NCI-H2107 treated with DMSO at 0.1 percent for 48 hours (cell line): ENCODE results near the gene MAP7D2.
A peak's percentile ranks its signal among the peaks of the same experiment; 100 is the strongest.

Source experiments
- DNase-seq: peaks from one replicate; lab custom pipeline; 2025; ENCODE audit not compliant: unreplicated experiment; lab: John Stamatoyannopoulos, UW

MAP7D2 gene

DNA sequence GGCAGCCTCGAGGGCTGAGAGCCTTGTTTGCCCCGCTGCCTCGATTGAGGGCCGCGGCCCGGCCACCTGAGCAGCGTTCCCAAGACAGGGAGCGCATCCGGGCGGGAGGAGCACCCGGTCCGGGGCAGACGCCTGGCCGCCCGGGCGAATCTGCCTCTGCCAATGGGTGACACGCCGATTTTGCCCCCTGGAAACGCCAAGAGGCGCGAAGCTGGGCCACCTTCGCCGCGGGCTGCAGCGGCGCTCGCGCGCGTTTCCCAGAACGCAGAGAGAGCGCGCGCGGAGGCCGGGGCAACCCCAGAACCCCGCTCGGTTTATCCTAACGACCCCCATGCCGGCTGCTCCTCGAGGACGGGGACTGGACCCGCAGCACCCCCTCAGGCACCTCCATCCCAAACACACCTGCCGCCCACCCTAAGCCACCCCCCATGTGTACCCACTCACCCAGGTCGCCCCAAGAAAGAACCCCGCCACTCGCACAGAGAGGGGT lies 575 bp downstream of the MAP7D2 start:
- DNase-seq = no peak

GRCh38 chrX:20112022-20112774 lies 4.5 kb downstream of the MAP7D2 start:
- no peak for DNase-seq

- DNase-seq = no peak
These were observed 5.4 kb downstream of the MAP7D2 start for GRCh38 chrX:20111271-20111670.

GRCh38 chrX:20101934-20102581 lies 14.6 kb downstream of the MAP7D2 start:
- DNase-seq = no peak

DNA sequence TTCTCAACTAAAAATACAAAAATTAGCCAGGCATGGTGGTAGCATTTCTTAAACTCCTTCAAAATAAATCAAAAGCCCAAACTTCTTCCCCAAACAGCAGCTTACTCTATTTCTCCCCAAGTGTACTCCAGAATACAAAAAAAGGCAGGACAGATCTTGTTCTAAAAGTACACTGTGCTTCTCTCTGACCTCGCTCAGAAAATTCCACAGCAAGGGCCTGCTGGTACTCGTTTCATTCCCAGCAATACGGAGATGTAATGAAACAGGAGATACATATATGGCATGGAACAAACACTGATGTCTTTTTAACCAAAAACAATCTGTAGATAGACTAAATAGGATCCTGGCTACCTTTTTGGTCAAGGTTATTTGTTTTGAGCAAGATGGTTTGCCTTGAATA lies 25.2 kb downstream of the MAP7D2 start:
- DNase-seq = no peak

- DNase-seq = no peak
These were observed 26.9 kb downstream of the MAP7D2 start for GRCh38 chrX:20089845-20090244.

DNA sequence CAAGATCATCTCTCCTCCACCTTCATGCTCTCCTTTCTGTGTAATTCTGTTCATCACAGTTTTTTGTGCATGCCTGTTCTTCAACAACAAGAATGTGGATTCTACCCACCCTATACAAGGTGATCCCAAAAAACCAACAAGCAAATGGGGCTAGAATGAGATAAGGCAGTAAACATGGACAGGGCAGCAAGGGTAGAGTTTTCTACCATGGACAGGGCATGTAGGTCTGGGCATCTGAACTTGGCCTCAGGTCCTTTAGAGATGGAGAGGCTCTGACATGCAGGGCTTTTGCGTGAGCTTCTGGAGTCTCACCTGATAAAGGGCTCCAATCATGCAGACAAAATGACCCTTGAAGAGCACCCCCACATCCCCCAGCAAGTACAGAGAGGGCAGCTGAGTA lies 36.4 kb downstream of the MAP7D2 start:
- no peak for DNase-seq

- no peak for DNase-seq
These were observed 45.1 kb downstream of the MAP7D2 start for GRCh38 chrX:20071511-20072079.

- no peak for DNase-seq
These were observed 48.8 kb downstream of the MAP7D2 start for GRCh38 chrX:20067709-20068561.

GRCh38 chrX:20066968-20067708 lies 49.6 kb downstream of the MAP7D2 start:
- DNase-seq = peak; percentile 54

DNA sequence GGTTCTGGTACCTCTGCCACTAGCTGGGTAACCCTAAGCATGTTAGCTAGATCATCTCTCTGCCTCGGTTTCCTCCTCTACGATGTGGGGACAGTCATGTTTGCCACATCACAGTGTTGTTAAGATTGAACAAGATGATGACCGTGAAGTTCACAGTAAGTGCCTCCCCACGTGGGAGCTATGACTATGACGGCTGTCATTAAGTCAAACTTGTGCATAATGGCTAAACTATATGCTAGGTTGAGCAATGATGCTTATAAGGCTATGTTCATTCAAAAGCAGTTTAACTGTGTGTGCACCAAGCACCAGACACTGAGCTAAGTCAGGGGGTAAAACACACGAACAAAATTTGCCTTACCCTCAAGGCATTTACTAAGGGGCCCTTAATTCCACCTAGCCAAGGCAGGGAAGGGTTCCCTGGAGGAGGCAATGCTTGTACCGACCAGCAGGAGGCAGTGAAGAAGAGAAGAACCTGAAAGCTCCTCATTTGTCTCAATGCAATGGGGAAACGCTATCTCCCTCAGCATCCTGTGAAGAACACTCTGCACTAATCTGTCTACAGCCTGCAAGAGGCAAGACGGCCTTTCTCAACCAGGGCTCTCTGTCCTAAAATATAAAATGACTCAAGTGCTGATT lies 52.9 kb downstream of the MAP7D2 start:
- no peak for DNase-seq

- no peak for DNase-seq
These were observed 53.6 kb downstream of the MAP7D2 start for GRCh38 chrX:20063153-20063552.

DNA sequence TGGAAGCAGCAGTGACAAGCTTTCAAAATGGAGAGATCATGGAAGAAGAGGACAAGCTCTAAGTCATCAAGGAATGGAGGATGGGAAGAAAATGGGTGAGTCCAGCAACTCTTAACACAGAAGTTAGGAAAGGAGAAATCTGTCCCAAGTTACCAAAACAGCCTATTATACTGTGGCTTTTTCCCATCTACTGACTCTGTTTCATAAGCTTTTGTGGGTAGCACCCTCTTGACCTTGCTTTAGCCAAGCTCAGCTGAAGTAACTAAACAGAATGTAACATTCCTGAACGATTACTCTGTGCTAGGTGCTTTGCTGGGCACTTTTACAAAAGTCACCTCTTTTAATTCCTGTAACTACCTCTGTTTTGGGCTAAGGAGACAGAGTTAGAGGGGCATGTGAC lies 54.9 kb downstream of the MAP7D2 start:
- DNase-seq = peak; percentile 71

GRCh38 chrX:20060961-20061748 lies 55.6 kb downstream of the MAP7D2 start:
- DNase-seq = peak; percentile 90

GRCh38 chrX:20059467-20060128 lies 57.1 kb downstream of the MAP7D2 start:
- DNase-seq = no peak

- DNase-seq = no peak
These were observed 59.2 kb downstream of the MAP7D2 start for GRCh38 chrX:20057479-20057878.

DNA sequence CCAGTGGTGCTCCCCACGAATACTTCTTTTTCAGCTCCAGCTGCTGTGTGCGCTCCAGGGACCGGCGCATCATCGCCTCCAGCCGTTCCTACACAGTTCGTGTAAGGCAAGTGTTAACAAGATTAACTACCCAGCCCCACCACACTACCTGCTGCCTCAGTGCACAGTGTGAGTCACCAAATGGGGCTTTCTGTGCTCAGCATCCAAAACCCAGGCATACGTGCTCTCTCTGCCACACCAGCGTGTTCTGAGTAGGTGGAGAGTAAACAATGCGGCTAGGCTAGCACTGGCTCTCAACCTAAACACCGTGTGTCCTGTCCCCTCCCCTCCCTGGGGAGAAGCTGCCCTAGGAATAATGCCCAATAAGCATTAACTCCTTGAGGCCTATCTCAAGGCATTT lies 60.0 kb downstream of the MAP7D2 start:
- DNase-seq = peak; percentile 68

DNA sequence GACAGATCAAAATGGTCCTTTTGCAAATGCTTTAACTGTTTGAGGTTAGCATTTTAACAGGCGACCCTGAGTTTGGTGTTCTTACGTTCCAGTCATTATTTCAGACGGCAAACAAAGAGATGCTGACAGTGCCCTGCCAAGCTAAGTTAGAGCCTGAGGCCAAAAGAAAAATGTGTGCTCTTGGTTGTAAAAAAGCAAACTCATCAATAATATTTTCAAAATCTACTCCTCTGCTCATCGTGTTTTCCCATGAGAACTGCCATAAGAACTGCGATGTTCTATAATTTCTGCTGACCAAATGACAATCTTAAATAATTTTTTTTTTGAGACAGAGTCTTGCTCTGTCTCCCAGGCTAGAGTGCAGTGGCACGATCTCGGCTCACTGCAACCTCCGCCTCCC lies 63.2 kb downstream of the MAP7D2 start:
- no peak for DNase-seq

DNA sequence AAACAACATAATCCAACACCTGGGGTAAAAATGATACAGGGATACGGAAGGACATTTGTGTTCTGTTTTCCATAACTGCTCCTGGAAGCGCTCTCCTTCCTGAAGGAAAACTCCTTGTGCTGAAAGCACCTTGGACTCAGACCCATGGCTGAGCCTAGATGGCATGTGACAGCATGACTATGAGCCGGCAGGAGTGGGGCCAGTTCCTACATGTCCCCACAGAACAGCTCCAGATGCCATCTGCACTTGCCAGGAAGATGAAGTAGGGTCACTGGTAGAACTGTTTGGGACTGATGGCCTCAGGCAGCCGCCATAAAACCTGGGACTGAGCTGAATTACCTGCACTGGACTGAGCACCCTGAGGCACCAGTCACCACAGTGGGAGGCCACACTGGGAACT lies 69.8 kb downstream of the MAP7D2 start:
- DNase-seq = no peak
